ENCODE data around the gene MET.
"Not testable (repeated sequence)": the region's sequence is repeated elsewhere in the genome, so short reads cannot be mapped to it uniquely, and the experiment has no call there.

MET gene

GRCh38 chr7:116812860-116813259 is 140.9 kb downstream of the MET start:
- no peak for DNase-seq

GRCh38 chr7:116813371-116813770 is 141.4 kb downstream of the MET start:
- not testable (repeated sequence) for DNase-seq

GRCh38 chr7:116815041-116815440 is 143.0 kb downstream of the MET start:
- DNase-seq, result no peak

GRCh38 chr7:116820149-116820548 is 148.2 kb downstream of the MET start:
- DNase-seq, result no peak

GRCh38 chr7:116821647-116822046 is 149.7 kb downstream of the MET start:
- DNase-seq, result not testable (repeated sequence)

- no peak for DNase-seq
These were observed 152.5 kb downstream of the MET start for GRCh38 chr7:116824449-116824848.

- DNase-seq, result no peak
These were observed 156.3 kb downstream of the MET start for GRCh38 chr7:116828281-116828680.

- no peak for DNase-seq
These were observed 157.0 kb downstream of the MET start for GRCh38 chr7:116829041-116829440.

GRCh38 chr7:116829493-116829892 is 157.5 kb downstream of the MET start:
- DNase-seq, result no peak

GRCh38 chr7:116832692-116833091 is 160.7 kb downstream of the MET start:
- DNase-seq, result no peak

GRCh38 chr7:116834815-116835504 is 163.0 kb downstream of the MET start:
- DNase-seq, result no peak

- DNase-seq, result no peak
These were observed 164.1 kb downstream of the MET start for GRCh38 chr7:116836048-116836447.

GRCh38 chr7:116836911-116837310 is 164.9 kb downstream of the MET start:
- no peak for DNase-seq

GRCh38 chr7:116837586-116837985 is 165.6 kb downstream of the MET start:
- DNase-seq, result no peak

- DNase-seq, result no peak
These were observed 168.3 kb downstream of the MET start for GRCh38 chr7:116840256-116840655.

GRCh38 chr7:116842371-116842770 is 170.4 kb downstream of the MET start:
- DNase-seq, result no peak

- no peak for DNase-seq
These were observed 171.4 kb downstream of the MET start for GRCh38 chr7:116843378-116843777.
